H1 (cell line): Measurements from ENCODE around the gene HDHD3. TPM values are rescaled to one million over a fixed set of nuclear protein-coding genes. Genes with fewer than 3 reads are reported as not detected.

Experiments used
- CTCF ChIA-PET: fragments of 300-600 bp; sonication (Branson Sonifier 250); formaldehyde crosslinking; loops from one replicate; lab custom pipeline; 2021; ENCODE audit not compliant: partially characterized antibody; lab: Charles Lee
- POLR2A ChIA-PET: fragments of 300-600 bp; sonication (Branson Sonifier 250); formaldehyde crosslinking; loops from one replicate; lab custom pipeline; 2021; ENCODE audit warnings: inconsistent platforms; ENCODE audit not compliant: partially characterized antibody; lab: Charles Lee
- DNase-seq, 2 experiments: peaks; one replicate each; pipeline versions ENCODE4 v3.0.0 to v3.0.0-alpha.2; 2010 to 2022; ENCODE audit warnings: low spot score in 2 of 2, low read depth in 1 of 2, mixed read lengths in 1 of 2
- FAIRE-seq: peaks from 2 replicates; lab custom pipeline; 2011; peaks lifted over from hg19 to GRCh38; lab: Jason Lieb, UNC
- H2AFZ ChIP-seq: 2 replicates; pipeline ENCODE4 v1.8.1; 2012; ENCODE audit warnings: low read length, inconsistent platforms
- H2AK5ac ChIP-seq: 2 replicates; pipeline ENCODE4 v1.6.1; 2013; ENCODE audit warnings: low read depth, low read length
- H2BK120ac ChIP-seq: replicated peaks from 2 replicates; pipeline ENCODE3; 2013; ENCODE audit warnings: low read depth, low read length, inconsistent platforms
- H2BK12ac ChIP-seq: 2 replicates; pipeline ENCODE4 v1.6.1; 2013; ENCODE audit warnings: low read depth, low read length
- H2BK15ac ChIP-seq: 2 replicates; pipeline ENCODE4 v1.6.1; 2013; ENCODE audit warnings: low read length
- H2BK20ac ChIP-seq: 2 replicates; pipeline ENCODE4 v1.6.1; 2013; ENCODE audit warnings: low read length
- H2BK5ac ChIP-seq: 2 replicates; pipeline ENCODE4 v1.6.1; 2013; ENCODE audit warnings: low read depth, low read length
- H3K14ac ChIP-seq: 2 replicates; pipeline ENCODE4 v1.6.1; 2013; ENCODE audit warnings: inconsistent platforms; ENCODE audit not compliant: insufficient read length
- H3K18ac ChIP-seq: 2 replicates; pipeline ENCODE4 v1.6.1; 2013; ENCODE audit warnings: low read length; ENCODE audit errors: extremely low read depth
- H3K23ac ChIP-seq: 2 replicates; pipeline ENCODE4 v1.6.1; 2013; ENCODE audit warnings: inconsistent platforms; ENCODE audit not compliant: insufficient read length
- H3K23me2 ChIP-seq: 2 replicates; pipeline ENCODE4 v1.6.1; 2013; ENCODE audit warnings: low read depth, low read length
- H3K27ac ChIP-seq: 2 replicates; pipeline ENCODE4 v1.6.1; 2011; ENCODE audit warnings: low read depth, low read length, inconsistent platforms
- H3K27me3 ChIP-seq, 4 experiments: replicated peaks in 1 of 4; 1 replicate in 1 of 4; 2 replicates in 3 of 4; pipeline versions ENCODE4 v1.6.1 to v1.8.1; 2011 to 2013; ENCODE audit warnings: low read length in 3 of 4, mild to moderate bottlenecking in 3 of 4, inconsistent platforms in 2 of 4, mixed read lengths in 2 of 4, moderate library complexity in 1 of 4; ENCODE audit not compliant: control insufficient read depth in 3 of 4, insufficient read depth in 3 of 4; ENCODE audit errors: extremely low read depth in 1 of 4
- H3K36me3 ChIP-seq, 4 experiments: 2 replicates each; pipeline versions ENCODE4 v1.6.1 to v1.8.1; 2011 to 2013; ENCODE audit warnings: mild to moderate bottlenecking in 4 of 4, low read length in 3 of 4, moderate library complexity in 2 of 4, control low read depth in 1 of 4, inconsistent platforms in 1 of 4; ENCODE audit not compliant: insufficient read depth in 4 of 4, control insufficient read depth in 2 of 4
- H3K4ac ChIP-seq: replicated peaks from 2 replicates; pipeline ENCODE3; 2013; ENCODE audit warnings: low read length, low read depth, mixed read lengths, inconsistent platforms; ENCODE audit not compliant: insufficient read length
- H3K4me1 ChIP-seq, 4 experiments: replicated peaks in 1 of 4; 1 replicate in 1 of 4; 2 replicates in 3 of 4; pipeline versions ENCODE4 v1.6.1 to v1.8.1; 2011 to 2013; ENCODE audit warnings: low read length in 3 of 4, inconsistent platforms in 2 of 4, mixed read lengths in 1 of 4; ENCODE audit not compliant: insufficient read depth in 4 of 4, control insufficient read depth in 3 of 4
- H3K4me2 ChIP-seq, 2 experiments: 2 replicates each; pipeline versions ENCODE4 v1.6.1 to v1.8.1; 2011 to 2013; ENCODE audit warnings: low read depth in 2 of 2, low read length in 2 of 2, control low read depth in 1 of 2, inconsistent platforms in 1 of 2, mild to moderate bottlenecking in 1 of 2; ENCODE audit not compliant: insufficient read depth in 1 of 2
- H3K4me3 ChIP-seq, 4 experiments: fragments of 200-600, 300-600 bp in 1 of 4; sonication (generic), shearing (Covaris generic), sonication (Bioruptor Twin) in 1 of 4; 2 replicates each; pipeline versions ENCODE4 v1.5.1 to v1.8.1; 2011 to 2016; ENCODE audit warnings: low read length in 4 of 4, low read depth in 3 of 4, control low read depth in 2 of 4, inconsistent platforms in 2 of 4, mild to moderate bottlenecking in 2 of 4, mixed read lengths in 1 of 4, moderate library complexity in 1 of 4; ENCODE audit not compliant: insufficient read depth in 2 of 4; ENCODE audit errors: extremely low read depth in 1 of 4
- H3K56ac ChIP-seq: replicated peaks from 2 replicates; pipeline ENCODE3; 2013; ENCODE audit warnings: low read depth, mild to moderate bottlenecking, mixed read lengths, low read length, inconsistent platforms; ENCODE audit not compliant: insufficient read length
- H3K79me1 ChIP-seq: 2 replicates; pipeline ENCODE4 v1.6.1; 2013; ENCODE audit warnings: low read depth, low read length, control low read depth
- H3K79me2 ChIP-seq, 2 experiments: 2 replicates each; pipeline versions ENCODE4 v1.6.1 to v1.8.1; 2012 to 2013; ENCODE audit warnings: low read length in 2 of 2, mild to moderate bottlenecking in 2 of 2, inconsistent platforms in 1 of 2; ENCODE audit not compliant: insufficient read depth in 2 of 2, control insufficient read depth in 1 of 2
- H3K9ac ChIP-seq, 4 experiments: replicated peaks in 1 of 4; 1 replicate in 1 of 4; 2 replicates in 3 of 4; pipeline versions ENCODE4 v1.6.1 to v1.8.1; 2011 to 2013; ENCODE audit warnings: low read depth in 3 of 4, low read length in 3 of 4, control low read depth in 2 of 4, mild to moderate bottlenecking in 2 of 4, moderate library complexity in 2 of 4, inconsistent platforms in 1 of 4; ENCODE audit errors: extremely low read depth in 1 of 4
- H3K9me3 ChIP-seq, 2 experiments: 2 replicates each; pipeline versions ENCODE4 v1.6.1 to v1.8.1; 2012 to 2013; ENCODE audit warnings: mild to moderate bottlenecking in 2 of 2, moderate library complexity in 2 of 2, control low read depth in 1 of 2, inconsistent platforms in 1 of 2, low read depth in 1 of 2, low read length in 1 of 2, mixed read lengths in 1 of 2; ENCODE audit not compliant: insufficient read depth in 2 of 2
- H4K20me1 ChIP-seq, 2 experiments: replicated peaks in 1 of 2; 2 replicates each; pipeline versions ENCODE3 to v1.8.1; 2011 to 2013; ENCODE audit warnings: inconsistent platforms in 2 of 2, low read length in 2 of 2, mild to moderate bottlenecking in 1 of 2; ENCODE audit not compliant: insufficient read depth in 2 of 2, control insufficient read depth in 1 of 2
- H4K5ac ChIP-seq: 2 replicates; pipeline ENCODE4 v1.6.1; 2013; ENCODE audit warnings: low read length, low read depth, mixed read lengths, inconsistent platforms; ENCODE audit not compliant: insufficient read length
- H4K8ac ChIP-seq: 2 replicates; pipeline ENCODE4 v1.8.0; 2013; ENCODE audit warnings: mild to moderate bottlenecking, moderate library complexity, low read length, inconsistent platforms; ENCODE audit not compliant: insufficient read depth; ENCODE audit errors: extremely low read depth
- H4K91ac ChIP-seq: replicated peaks from 2 replicates; pipeline ENCODE3; 2013; ENCODE audit warnings: low read length, mixed read lengths, inconsistent platforms; ENCODE audit not compliant: insufficient read length
- BCL11A ChIP-seq, 2 experiments: IDR thresholded peaks; one replicate each; pipeline ENCODE4 v1.6.1; 2011; ENCODE audit warnings: low read depth in 2 of 2, low read length in 2 of 2, mild to moderate bottlenecking in 2 of 2
- WGBS, 2 experiments: shearing (Covaris generic) in 1 of 2; methylation state at CpG; one replicate each; pipeline versions ENCODE4 v1.1.6 to v1.1.7; 2013 to 2015; ENCODE audit warnings: low lambda C conversion rate in 2 of 2, mixed read lengths in 2 of 2, inconsistent platforms in 1 of 2, low coverage in 1 of 2, missing lambda C conversion rate in 1 of 2; ENCODE audit not compliant: insufficient replicate concordance in 2 of 2, insufficient coverage in 1 of 2, insufficient read length in 1 of 2; ENCODE audit errors: extremely low coverage in 1 of 2, missing lambda C conversion rate in 1 of 2; 5-methylcytosine and 5-hydroxymethylcytosine counted together
- polyA plus RNA-seq, 7 experiments: library from polyadenylated mRNA; depleted of rRNA in 3 of 7; stranded (reverse) in 5 of 7; unstranded in 2 of 7; fragments of >200 nt in 5 of 7; fragments of 200-250 nt in 2 of 7; gene quantifications; 1 replicate in 5 of 7; 2 replicates in 1 of 7; 4 replicates in 1 of 7; pipeline versions ENCODE4 v1.2.1 to v1.2.3, GENCODE V29; 2011 to 2013; ENCODE audit warnings: missing spikeins in 2 of 7, mixed read lengths in 2 of 7
- total RNA-seq: library from RNA; stranded (reverse); fragmentation: NEBNext Ultra II Directional; extraction: Animal tissue kit (Norgen Biotek cat#: 25700); gene quantifications from 2 replicates; pipeline ENCODE4 v1.2.1, GENCODE V29; 2021

The HDHD3 gene
- total and polyA plus RNA-seq, 2 of the 8 experiments (the other 6 are each of a cell fraction or from before 2014, with no cell fraction given) = 12.1 to 25.3 TPM

GRCh38 chr9:113389451-113389850 lies 12.7 kb upstream of the HDHD3 start:
- no peak overlapping the region for H3K4ac ChIP-seq
- FAIRE-seq (no peak), DNase-seq (no peak)
- H3K56ac ChIP-seq = no peak overlapping the region
- H3K23me2 ChIP-seq = no peaks in the 10 kb centered on the region
- H2BK120ac ChIP-seq = no peak overlapping the region
- no peak overlapping the region for H2BK5ac ChIP-seq
- H3K9me3 ChIP-seq = no peaks in the 10 kb centered on the region
- H2BK20ac ChIP-seq = no peak overlapping the region
- no peak overlapping the region for H3K4me2 ChIP-seq
- ChIA-PET CTCF (interaction anchor here (0.6 to 1.6 kb wide), 3 partner anchors 9 to 13 kb away, joined by 3 read pairs; no protein-coding TSS in a partner anchor), POLR2A (no interaction called here)
- H3K14ac ChIP-seq = no peak overlapping the region
- no peak overlapping the region for H2AK5ac ChIP-seq
- H3K27me3 ChIP-seq = no peaks in the 10 kb centered on the region
- no peak overlapping the region for H3K27ac ChIP-seq
- H3K79me1 ChIP-seq = no peaks in the 10 kb centered on the region
- no peak overlapping the region for H3K23ac ChIP-seq
- peaks cover 0 to 12% (median 5%) of the 10 kb centered on the region in 4 experiments; a peak in 5 of 8 replicates for H3K36me3 ChIP-seq
- no peak overlapping the region for H4K8ac ChIP-seq
- no peak overlapping the region for H2AFZ ChIP-seq
- no peaks in the 10 kb centered on the region for H3K79me2 ChIP-seq
- no peak overlapping the region for H4K91ac ChIP-seq
- H3K4me1 ChIP-seq = no peaks in the 10 kb centered on the region
- H3K9ac ChIP-seq = no peak overlapping the region
- peaks cover 0 to 2% of the 10 kb centered on the region in 2 experiments for H4K20me1 ChIP-seq
- H2BK15ac ChIP-seq = no peak overlapping the region
- no peak overlapping the region for H2BK12ac ChIP-seq
- no peak overlapping the region for H4K5ac ChIP-seq
- WGBS, 2 experiments = 95% methylated on average over 11 of the region's 11 CpGs; no CpG with 5 or more reads in 1 of the 2 experiments
- no peak overlapping the region for H3K4me3 ChIP-seq
- TF ChIP-seq BCL11A (IDR thresholded peaks at IDR 0.05; ENCODE audit: low read depth in 2 of 2, low read length in 2 of 2) = no peak
- no peak overlapping the region for H3K18ac ChIP-seq
